HepG2 (cell line): ENCODE results near the gene PREX1. TPM values are rescaled to one million over a fixed set of nuclear protein-coding genes. Genes with fewer than 3 reads are reported as not detected.

ENCODE experiments used
- ETV6 ChIP-seq: sonication (generic); formaldehyde crosslinking; conservative IDR thresholded peaks from 2 replicates; pipeline ENCODE4 v1.4.0; 2020; ENCODE audit warnings: missing genetic modification reagents
- FLYWCH1 ChIP-seq: sonication (generic); formaldehyde crosslinking; IDR thresholded peaks from 2 replicates; pipeline ENCODE4 v1.8.1; 2023; ENCODE audit warnings: mild to moderate bottlenecking, missing genetic modification reagents
- HDAC2 ChIP-seq: sonication (generic); formaldehyde crosslinking; IDR thresholded peaks from 2 replicates; pipeline ENCODE4 v1.4.0; 2020; ENCODE audit warnings: missing genetic modification reagents
- HHEX ChIP-seq: IDR thresholded peaks from 2 replicates; pipeline ENCODE4 v1.6.1; 2016; ENCODE audit warnings: control low read depth
- KDM1A ChIP-seq: IDR thresholded peaks from 2 replicates; pipeline ENCODE4 v1.6.1; 2016; ENCODE audit warnings: missing compliant biosample characterization
- MYC ChIP-seq: sonication (generic); formaldehyde crosslinking; IDR thresholded peaks from 2 replicates; pipeline ENCODE4 v1.9.0; 2021; ENCODE audit warnings: missing genetic modification reagents, borderline replicate concordance
- NFE2L1 ChIP-seq: sonication (generic); formaldehyde crosslinking; IDR thresholded peaks from 2 replicates; pipeline ENCODE4 v1.4.0; 2020; ENCODE audit warnings: missing genetic modification reagents, mild to moderate bottlenecking, borderline replicate concordance
- NFRKB ChIP-seq: fragments of 450-650 bp; IDR thresholded peaks from 2 replicates; pipeline ENCODE4 v1.6.1; 2017
- PAX8 ChIP-seq: sonication (generic); formaldehyde crosslinking; IDR thresholded peaks from 2 replicates; pipeline ENCODE4 v1.8.0; 2022; ENCODE audit warnings: mild to moderate bottlenecking, missing genetic modification reagents, borderline replicate concordance
- SRF ChIP-seq: IDR thresholded peaks from 2 replicates; pipeline ENCODE4 v1.6.1; 2011; ENCODE audit warnings: mild to moderate bottlenecking, low read depth, low read length, moderate library complexity
- SRY ChIP-seq: sonication (generic); formaldehyde crosslinking; IDR thresholded peaks from 2 replicates; pipeline ENCODE4 v1.8.0; 2022; ENCODE audit warnings: mild to moderate bottlenecking, missing genetic modification reagents
- TBL1XR1 ChIP-seq: fragments of 150-350 bp; IDR thresholded peaks from 2 replicates; pipeline ENCODE4 v1.6.1; 2014; ENCODE audit warnings: borderline replicate concordance, low read length; ENCODE audit not compliant: partially characterized antibody
- TCF7L2 ChIP-seq: IDR thresholded peaks from 2 replicates; pipeline ENCODE4 v1.6.1; 2011; ENCODE audit warnings: mild to moderate bottlenecking, low read depth, low read length, moderate library complexity
- TOE1 ChIP-seq: sonication (generic); formaldehyde crosslinking; IDR thresholded peaks from 2 replicates; pipeline ENCODE4 v1.4.0; 2020; ENCODE audit warnings: mild to moderate bottlenecking, missing genetic modification reagents
- ZFP37 ChIP-seq: sonication (generic); formaldehyde crosslinking; IDR thresholded peaks from 2 replicates; pipeline ENCODE4 v1.4.0; 2020; ENCODE audit warnings: missing genetic modification reagents, borderline replicate concordance
- ZFP90 ChIP-seq: sonication (generic); formaldehyde crosslinking; IDR thresholded peaks from 2 replicates; pipeline ENCODE4 v1.8.0; 2022; ENCODE audit warnings: missing genetic modification reagents, mild to moderate bottlenecking, inconsistent platforms, borderline replicate concordance
- ZFX ChIP-seq: sonication (generic); formaldehyde crosslinking; IDR thresholded peaks from 2 replicates; pipeline ENCODE4 v1.4.0; 2020; ENCODE audit warnings: mild to moderate bottlenecking, low read depth, missing genetic modification reagents, moderate library complexity
- ZHX2 ChIP-seq, 2 experiments: sonication (generic) in 1 of 2; formaldehyde crosslinking in 1 of 2; IDR thresholded peaks; 2 replicates each; pipeline versions ENCODE4 v1.6.1 to v1.9.0; 2014 to 2022; ENCODE audit warnings: antibody characterized with exemption in 1 of 2, borderline replicate concordance in 1 of 2, inconsistent platforms in 1 of 2, low read depth in 1 of 2, missing genetic modification reagents in 1 of 2
- ZNF709 ChIP-seq: sonication (generic); formaldehyde crosslinking; IDR thresholded peaks from 2 replicates; pipeline ENCODE4 v1.5.0; 2020; ENCODE audit warnings: mild to moderate bottlenecking, missing genetic modification reagents
- ZNF777 ChIP-seq: sonication (generic); formaldehyde crosslinking; IDR thresholded peaks from 2 replicates; pipeline ENCODE4 v1.4.0; 2020; ENCODE audit warnings: missing genetic modification reagents
- ZZZ3 ChIP-seq: sonication (generic); formaldehyde crosslinking; IDR thresholded peaks from 2 replicates; pipeline ENCODE4 v1.4.0; 2020; ENCODE audit warnings: missing genetic modification reagents, mild to moderate bottlenecking, borderline replicate concordance
- polyA plus RNA-seq, 8 experiments: library from polyadenylated mRNA; depleted of rRNA in 3 of 8; stranded (reverse) in 7 of 8; unstranded in 1 of 8; fragments of >200 nt; fragmentation: Illumina TruSeq in 4 of 8; extraction: Trizol in 4 of 8; gene quantifications; 2 replicates each; pipeline versions ENCODE4 v1.2.1 to v1.2.3, GENCODE V29; 2011 to 2016; ENCODE audit warnings: low read depth in 4 of 8, missing spikeins in 1 of 8, mixed read lengths in 1 of 8; ENCODE audit not compliant: insufficient read depth in 1 of 8
- total RNA-seq, 5 experiments: library from RNA; depleted of rRNA; stranded (reverse); fragments of >200 nt; fragmentation: Illumina TruSeq; extraction: Trizol; gene quantifications; 2 replicates each; pipeline ENCODE4 v1.2.3, GENCODE V29; 2016; ENCODE audit warnings: low read depth in 1 of 5
- TF ChIP-seq, protein P1 (sequence below): sonication (generic); formaldehyde crosslinking; IDR thresholded peaks from 2 replicates; pipeline ENCODE4 v1.8.0; 2022; ENCODE audit warnings: missing genetic modification reagents, mild to moderate bottlenecking, borderline replicate concordance
- TF ChIP-seq, protein P2 (sequence below): sonication (generic); formaldehyde crosslinking; IDR thresholded peaks from 2 replicates; pipeline ENCODE4 v1.8.1; 2023; ENCODE audit warnings: missing genetic modification reagents, mild to moderate bottlenecking, borderline replicate concordance

The PREX1 gene
- total and polyA plus RNA-seq, 2 of the 13 experiments (the other 11 are each of a cell fraction or from before 2014, with no cell fraction given), result 0.02 to 0.04 TPM

GRCh38 chr20:48738399-48739304 lies 89.1 kb downstream of the PREX1 start (continued):
- TF ChIP-seq ZHX2 (IDR thresholded peaks at IDR 0.05; ENCODE audit: low read depth) (no peak), ZHX2 (CRISPR knock-in tag; IDR thresholded peaks at IDR 0.05; ENCODE audit: borderline replicate concordance) (no peak), ZNF777 (CRISPR knock-in tag) (peak; percentile 25; the same call in 1 of the 2 replicates), TCF7L2 (no peak), MYC (peak; percentile 43; the same call in 1 of the 2 replicates), ETV6 (CRISPR knock-in tag) (no peak), ZNF709 (CRISPR knock-in tag) (peak; percentile 77; the same call in 1 of the 2 replicates), ZFP90 (no peak), SRY (CRISPR knock-in tag) (peak; percentile 69; the same call in 1 of the 2 replicates), HHEX (peak; percentile 72; the same call in 1 of the 2 replicates), ZFP37 (0 out of 2 replicates have a peak, but pooled peaks have one; percentile 42), NFRKB (no peak), KDM1A (CRISPR knock-in tag) (0 out of 2 replicates have a peak, but pooled peaks have one; percentile 41), SRF (no peak), NFE2L1 (CRISPR knock-in tag) (no peak), TOE1 (CRISPR knock-in tag) (no peak), ZFX (CRISPR knock-in tag) (peak; percentile 74), FLYWCH1 (CRISPR knock-in tag) (no peak), ZZZ3 (peak; percentile 3; the same call in 1 of the 2 replicates), PAX8 (no peak), HDAC2 (CRISPR knock-in tag) (peak; percentile 77; the same call in 1 of the 2 replicates), TBL1XR1 (no peak)
- TF ChIP-seq, protein P1, sequence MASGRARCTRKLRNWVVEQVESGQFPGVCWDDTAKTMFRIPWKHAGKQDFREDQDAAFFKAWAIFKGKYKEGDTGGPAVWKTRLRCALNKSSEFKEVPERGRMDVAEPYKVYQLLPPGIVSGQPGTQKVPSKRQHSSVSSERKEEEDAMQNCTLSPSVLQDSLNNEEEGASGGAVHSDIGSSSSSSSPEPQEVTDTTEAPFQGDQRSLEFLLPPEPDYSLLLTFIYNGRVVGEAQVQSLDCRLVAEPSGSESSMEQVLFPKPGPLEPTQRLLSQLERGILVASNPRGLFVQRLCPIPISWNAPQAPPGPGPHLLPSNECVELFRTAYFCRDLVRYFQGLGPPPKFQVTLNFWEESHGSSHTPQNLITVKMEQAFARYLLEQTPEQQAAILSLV (CRISPR knock-in tag), result no peak; the same call in 1 of the 2 replicates
- TF ChIP-seq, protein P2, sequence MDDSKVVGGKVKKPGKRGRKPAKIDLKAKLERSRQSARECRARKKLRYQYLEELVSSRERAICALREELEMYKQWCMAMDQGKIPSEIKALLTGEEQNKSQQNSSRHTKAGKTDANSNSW, result no peak
